IPS-20b (cell line): Measurements from ENCODE around the gene HLCS.

Experiments used
- H3K27ac ChIP-seq: one replicate; pipeline ENCODE4 v1.5.1; 2013; ENCODE audit warnings: low read length
- H3K27me3 ChIP-seq: 2 replicates; pipeline ENCODE4 v1.6.1; 2013; ENCODE audit warnings: mild to moderate bottlenecking, low read length, inconsistent platforms; ENCODE audit not compliant: insufficient read depth
- H3K36me3 ChIP-seq: 2 replicates; pipeline ENCODE4 v1.6.1; 2013; ENCODE audit warnings: low read depth, mild to moderate bottlenecking, inconsistent platforms, low read length, moderate library complexity; ENCODE audit not compliant: insufficient read depth
- H3K4me1 ChIP-seq: 2 replicates; pipeline ENCODE4 v1.6.1; 2013; ENCODE audit warnings: mild to moderate bottlenecking, control low read depth, inconsistent platforms, low read length, moderate library complexity; ENCODE audit not compliant: insufficient read depth
- H3K4me3 ChIP-seq: 2 replicates; pipeline ENCODE4 v1.5.1; 2013; ENCODE audit warnings: mild to moderate bottlenecking, low read length, inconsistent platforms
- H3K9ac ChIP-seq: 2 replicates; pipeline ENCODE4 v1.6.1; 2013; ENCODE audit warnings: low read depth, mild to moderate bottlenecking, inconsistent platforms, low read length, moderate library complexity
- H3K9me3 ChIP-seq: 2 replicates; pipeline ENCODE4 v1.6.1; 2013; ENCODE audit warnings: mild to moderate bottlenecking, low read depth, low read length, inconsistent platforms; ENCODE audit not compliant: insufficient read depth

The HLCS gene

DNA sequence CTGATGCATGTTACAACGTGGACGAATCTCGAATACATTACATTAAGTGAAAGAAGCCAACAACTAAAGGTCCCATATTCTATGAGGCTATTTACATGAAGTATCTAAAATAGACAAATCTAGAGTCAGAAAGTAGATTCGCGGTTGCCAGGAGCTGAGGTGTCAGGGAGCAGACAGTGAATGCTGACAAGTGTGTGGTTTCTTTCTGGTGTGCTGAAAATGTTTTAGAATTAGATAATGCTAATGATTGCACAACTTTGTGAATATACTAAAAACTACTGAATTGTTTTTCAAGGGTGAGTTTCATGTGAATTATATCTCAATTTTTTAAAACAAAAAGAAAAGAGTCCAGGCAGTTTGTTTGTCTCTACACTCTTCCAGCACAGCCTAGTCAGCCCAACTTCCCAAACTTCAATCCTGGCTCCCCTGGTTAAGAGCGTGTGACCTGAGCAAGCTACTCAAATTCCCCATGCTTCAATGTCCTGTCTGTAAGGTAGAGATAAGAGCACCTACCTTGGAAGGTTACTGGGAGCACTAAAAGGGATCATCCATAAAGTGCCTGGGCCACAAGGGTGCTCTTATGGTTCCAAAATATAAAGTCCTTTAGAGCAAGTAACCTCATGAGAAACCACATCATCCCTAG lies 20.9 kb downstream of the HLCS start:
- H3K4me1 ChIP-seq: peaks cover 12% of the 10 kb centered on the region
- no peak overlapping the region for H3K9ac ChIP-seq
- H3K4me3 ChIP-seq: no peak overlapping the region
- no peaks in the 10 kb centered on the region for H3K36me3 ChIP-seq
- H3K27ac ChIP-seq: no peak overlapping the region
- H3K27me3 ChIP-seq: peaks cover 12% of the 10 kb centered on the region; the same call in 1 of the 2 replicates
- no peaks in the 10 kb centered on the region for H3K9me3 ChIP-seq

DNA sequence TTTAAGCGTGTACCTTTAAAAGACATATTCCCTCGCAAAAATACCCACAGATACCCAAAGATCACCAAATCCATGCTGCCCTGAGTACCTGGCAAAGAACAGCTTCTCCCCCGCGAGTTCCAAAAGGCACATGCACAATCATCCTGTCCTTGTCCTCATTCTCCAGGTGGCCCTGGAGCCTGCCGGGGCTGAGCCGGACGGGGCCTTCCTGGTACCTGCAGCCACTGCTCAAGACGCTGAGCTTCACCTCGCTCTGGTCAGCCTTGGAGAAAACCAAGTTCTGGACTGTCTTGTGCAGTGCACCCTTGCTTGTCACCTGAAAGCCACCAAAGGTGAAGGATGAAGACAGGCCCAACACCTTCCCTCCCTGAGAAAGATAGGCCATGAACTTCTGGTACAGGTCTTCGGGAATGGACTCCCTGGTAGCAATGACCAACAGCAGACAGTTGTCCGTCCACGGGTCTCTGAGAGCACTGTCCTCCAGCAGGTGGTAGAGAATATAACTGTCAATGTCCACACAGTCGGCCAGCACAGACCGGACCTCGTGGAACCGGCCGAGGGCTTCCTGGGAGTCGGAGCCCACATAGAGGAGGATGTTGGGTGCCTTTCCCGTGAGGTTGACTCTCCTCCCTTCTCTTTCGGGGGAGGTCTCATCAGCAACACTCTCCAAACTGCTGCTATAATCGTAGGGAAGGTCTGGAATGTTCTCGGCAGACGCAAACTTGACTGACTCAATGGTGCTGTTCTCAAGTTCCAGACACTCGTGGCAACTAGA lies 29.9 kb downstream of the HLCS start:
- H3K9me3 ChIP-seq: no peaks in the 10 kb centered on the region
- peaks cover 8% of the 10 kb centered on the region; the same call in 1 of the 2 replicates for H3K36me3 ChIP-seq
- H3K27ac ChIP-seq: no peak overlapping the region
- peaks cover 3% of the 10 kb centered on the region for H3K4me1 ChIP-seq
- H3K9ac ChIP-seq: no peak overlapping the region
- H3K4me3 ChIP-seq: no peak overlapping the region
- H3K27me3 ChIP-seq: no peaks in the 10 kb centered on the region

DNA sequence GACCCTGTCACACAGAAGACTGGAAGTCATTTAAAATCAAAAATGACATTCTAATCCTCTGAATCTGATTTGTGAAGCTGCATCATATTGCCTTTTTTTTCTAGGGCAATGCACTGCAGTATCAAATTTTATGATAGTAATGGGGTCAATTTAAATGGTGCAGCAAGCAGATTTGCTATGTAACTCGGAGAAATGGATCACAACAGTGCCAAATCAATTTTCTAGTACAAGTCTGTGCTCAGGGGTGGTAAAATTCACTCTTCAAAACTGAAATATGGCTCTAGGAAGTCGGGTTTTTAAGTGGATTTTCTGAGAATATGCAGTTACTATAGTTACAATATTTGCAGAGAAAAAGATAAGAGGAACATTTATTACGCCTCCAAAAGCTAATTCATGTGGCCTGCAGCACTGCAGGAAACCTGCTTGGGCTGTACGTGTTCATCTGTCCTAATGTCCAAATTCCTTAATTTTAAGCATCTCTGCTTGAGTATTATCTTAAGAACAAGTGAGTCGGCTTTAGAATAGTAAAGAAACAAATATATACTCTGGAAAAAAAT lies 31.5 kb downstream of the HLCS start:
- Histone ChIP-seq H3K4me3 (no peak overlapping the region), H3K4me1 (peaks cover 3% of the 10 kb centered on the region), H3K27me3 (no peaks in the 10 kb centered on the region), H3K27ac (no peak overlapping the region), H3K9me3 (no peaks in the 10 kb centered on the region), H3K9ac (no peak overlapping the region), H3K36me3 (peaks cover 8% of the 10 kb centered on the region; the same call in 1 of the 2 replicates)

DNA sequence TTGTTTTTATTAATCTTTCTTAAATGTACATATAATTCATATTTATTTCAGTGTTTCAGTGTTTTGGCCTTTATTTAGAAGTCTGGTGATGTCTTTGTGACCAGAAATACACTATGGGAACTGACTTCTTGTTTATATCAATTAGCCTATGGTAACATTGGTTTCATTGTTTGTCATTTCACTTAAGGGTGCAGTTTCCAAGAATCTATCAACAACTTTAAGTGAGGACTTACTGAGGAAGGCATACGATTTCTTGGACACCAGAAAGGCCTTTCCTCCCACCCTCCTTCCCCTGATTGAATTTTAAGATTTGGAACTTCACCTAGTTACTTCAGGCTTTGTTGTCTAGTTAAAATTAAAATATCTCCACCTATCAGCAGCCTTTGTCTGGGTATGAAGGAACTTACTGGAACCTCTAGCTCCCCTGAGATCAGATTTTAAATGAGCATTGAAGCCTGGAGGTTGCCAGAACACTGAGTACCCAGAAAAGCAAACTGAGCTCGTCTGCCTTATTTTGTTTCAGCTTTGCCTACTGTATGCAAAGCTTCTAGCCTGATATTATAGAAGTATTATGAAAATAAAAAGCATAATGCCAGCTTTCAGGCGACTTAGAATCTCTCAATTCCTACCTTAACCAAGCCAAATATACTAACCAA lies 34.2 kb downstream of the HLCS start:
- Histone ChIP-seq H3K36me3 (peaks cover 8% of the 10 kb centered on the region; the same call in 1 of the 2 replicates), H3K27me3 (no peaks in the 10 kb centered on the region), H3K9me3 (no peaks in the 10 kb centered on the region), H3K27ac (no peak overlapping the region), H3K4me1 (no peaks in the 10 kb centered on the region), H3K4me3 (no peak overlapping the region), H3K9ac (no peak overlapping the region)

DNA sequence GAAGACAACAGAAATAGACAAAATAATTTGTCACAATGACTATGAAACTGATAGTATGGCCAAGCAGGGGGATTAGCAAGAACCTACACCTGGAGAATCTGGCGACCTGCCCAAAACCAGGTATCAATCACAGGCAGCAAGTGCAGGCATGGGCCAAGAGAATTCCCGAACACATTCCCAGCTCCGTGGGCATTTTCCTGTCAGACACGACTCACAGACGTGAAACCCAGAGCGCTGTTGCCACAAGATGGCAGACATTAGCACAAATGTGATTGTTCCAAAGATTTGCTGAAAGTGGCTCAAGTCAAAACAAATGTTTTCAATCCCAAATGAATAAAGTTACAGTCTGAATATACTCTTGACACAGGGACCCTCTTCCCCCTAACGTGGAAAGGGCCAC lies 36.8 kb downstream of the HLCS start:
- no peak overlapping the region for H3K9ac ChIP-seq
- H3K4me3 ChIP-seq: no peak overlapping the region
- no peak overlapping the region for H3K27ac ChIP-seq
- no peaks in the 10 kb centered on the region for H3K27me3 ChIP-seq
- no peaks in the 10 kb centered on the region for H3K4me1 ChIP-seq
- H3K9me3 ChIP-seq: no peaks in the 10 kb centered on the region
- no peaks in the 10 kb centered on the region for H3K36me3 ChIP-seq

DNA sequence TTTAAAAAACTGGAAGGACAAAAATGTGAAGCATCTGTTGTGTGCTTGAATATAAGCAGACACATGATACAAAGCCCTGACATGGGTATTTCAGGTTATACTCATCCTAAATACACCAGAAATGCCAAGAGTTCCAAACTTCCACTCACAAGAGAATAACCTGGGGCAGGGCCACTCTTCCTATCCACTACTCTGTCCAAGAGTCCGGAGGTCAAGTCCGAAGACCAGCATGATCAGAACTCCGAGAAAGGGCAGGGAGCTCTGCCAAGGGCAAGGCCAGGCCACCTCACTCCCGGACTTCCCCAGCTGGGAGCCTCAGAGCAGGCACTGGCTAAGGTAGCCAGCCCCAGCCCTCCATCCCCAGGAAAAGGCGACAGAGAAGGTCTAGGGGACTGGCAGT lies 37.5 kb downstream of the HLCS start:
- Histone ChIP-seq H3K36me3 (no peaks in the 10 kb centered on the region), H3K9ac (no peak overlapping the region), H3K4me3 (no peak overlapping the region), H3K4me1 (no peaks in the 10 kb centered on the region), H3K27me3 (no peaks in the 10 kb centered on the region), H3K9me3 (no peaks in the 10 kb centered on the region), H3K27ac (no peak overlapping the region)

DNA sequence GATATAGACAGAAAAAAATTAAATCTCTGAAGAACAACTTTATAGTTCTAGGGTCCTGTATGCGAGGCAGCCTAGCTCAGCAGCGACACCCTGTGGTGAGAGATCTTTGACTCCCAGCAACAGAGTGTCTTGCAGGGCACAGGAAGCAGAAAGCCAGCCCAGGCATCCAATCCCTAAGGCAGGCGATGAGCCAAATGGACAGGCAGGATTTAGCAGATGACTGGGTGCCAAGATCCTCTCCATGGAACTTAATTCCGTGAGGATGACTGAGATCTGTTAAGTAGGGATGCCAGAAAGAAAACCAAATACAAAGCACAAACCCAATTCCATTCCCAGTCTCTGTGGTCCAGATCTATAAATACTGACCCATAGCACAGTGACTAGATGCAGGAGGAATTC lies 38.8 kb downstream of the HLCS start:
- Histone ChIP-seq H3K36me3 (no peaks in the 10 kb centered on the region), H3K4me3 (no peak overlapping the region), H3K27ac (no peak overlapping the region), H3K9me3 (no peaks in the 10 kb centered on the region), H3K9ac (no peak overlapping the region), H3K27me3 (no peaks in the 10 kb centered on the region), H3K4me1 (no peaks in the 10 kb centered on the region)

DNA sequence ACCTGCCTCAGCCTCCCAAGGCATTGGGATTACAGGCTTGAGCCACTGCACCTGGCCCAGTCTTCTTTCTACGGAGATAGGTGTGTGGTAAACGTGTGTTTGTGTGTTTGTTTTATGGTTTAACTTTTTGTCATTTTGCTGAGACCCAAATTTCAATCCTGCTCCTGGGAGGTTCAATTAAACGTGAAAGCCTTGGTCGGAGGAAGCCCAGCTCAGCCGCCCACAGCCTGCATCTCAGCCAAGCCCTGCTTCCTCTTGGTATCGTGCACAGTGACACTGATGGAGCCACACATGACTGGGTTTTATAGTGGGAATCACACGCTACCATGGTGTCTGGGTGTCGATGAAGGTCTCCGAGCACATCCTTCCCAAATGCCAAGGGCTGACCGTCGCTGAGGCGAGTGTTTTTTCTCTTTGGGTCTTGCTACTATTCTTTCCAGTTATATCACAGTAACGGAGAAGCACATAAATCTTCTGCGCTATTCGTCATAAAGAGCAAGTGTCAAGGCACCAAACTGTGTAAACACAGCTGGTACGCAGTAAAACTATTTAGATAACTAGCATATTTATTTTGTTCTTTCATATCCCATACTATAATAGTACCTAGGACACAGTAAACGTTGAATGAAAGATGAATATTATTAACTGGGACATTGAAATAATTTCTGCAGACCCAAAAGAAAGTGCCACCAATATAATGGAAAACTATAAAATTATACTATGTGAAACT lies 39.3 kb downstream of the HLCS start:
- no peak overlapping the region for H3K4me3 ChIP-seq
- H3K27ac ChIP-seq: no peak overlapping the region

DNA sequence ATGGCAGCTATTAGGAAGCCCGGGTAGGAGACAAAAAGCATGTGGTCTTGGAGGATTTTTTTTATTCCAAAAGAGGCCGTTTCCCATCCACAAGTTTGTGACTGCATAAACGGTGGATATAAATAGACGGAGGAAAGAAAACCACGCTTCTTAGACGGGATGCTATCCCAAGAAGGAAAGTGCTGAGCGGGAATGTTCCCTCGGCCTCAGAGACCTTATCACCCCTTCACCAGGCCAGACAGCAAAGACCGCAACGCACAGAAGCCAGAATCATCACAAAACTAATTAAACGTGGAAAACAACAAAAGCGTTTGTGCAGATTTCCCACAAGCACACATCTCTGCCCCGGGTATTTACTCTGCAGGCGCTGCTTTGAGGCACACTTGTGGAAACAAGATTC lies 43.2 kb downstream of the HLCS start:
- no peaks in the 10 kb centered on the region for H3K36me3 ChIP-seq
- H3K4me1 ChIP-seq: no peaks in the 10 kb centered on the region
- H3K27ac ChIP-seq: no peak overlapping the region
- H3K9me3 ChIP-seq: no peaks in the 10 kb centered on the region
- H3K4me3 ChIP-seq: no peak overlapping the region
- H3K9ac ChIP-seq: no peak overlapping the region
- no peaks in the 10 kb centered on the region for H3K27me3 ChIP-seq

More for the DNA sequence above, 39.3 kb downstream of the HLCS start:
- Histone ChIP-seq H3K27me3 (no peaks in the 10 kb centered on the region), H3K9me3 (no peaks in the 10 kb centered on the region), H3K36me3 (no peaks in the 10 kb centered on the region), H3K4me1 (no peaks in the 10 kb centered on the region), H3K9ac (no peak overlapping the region)

DNA sequence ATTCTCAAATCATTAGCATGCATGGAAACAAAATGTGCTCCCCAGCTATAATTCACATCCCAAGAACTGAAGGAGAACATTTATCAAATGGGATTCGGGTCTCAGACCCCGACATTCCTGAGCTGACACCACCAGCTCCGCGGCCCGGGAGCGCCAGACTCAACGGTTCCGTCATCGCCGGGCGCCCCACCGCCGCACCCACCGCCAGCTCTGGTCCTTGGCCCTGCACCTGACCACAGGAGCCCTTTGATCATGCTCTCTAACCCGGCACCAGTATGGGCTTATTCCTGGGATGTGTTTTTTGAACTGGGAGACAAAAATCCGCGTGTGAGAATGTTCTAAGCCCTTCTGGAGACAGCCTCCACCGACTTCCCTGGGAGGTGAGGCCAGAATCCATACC lies 43.6 kb downstream of the HLCS start:
- no peaks in the 10 kb centered on the region for H3K27me3 ChIP-seq
- no peaks in the 10 kb centered on the region for H3K9me3 ChIP-seq
- no peaks in the 10 kb centered on the region for H3K36me3 ChIP-seq
- no peak overlapping the region for H3K4me3 ChIP-seq
- no peak overlapping the region for H3K27ac ChIP-seq
- peaks cover 2% of the 10 kb centered on the region; the same call in 1 of the 2 replicates for H3K4me1 ChIP-seq
- H3K9ac ChIP-seq: no peak overlapping the region

DNA sequence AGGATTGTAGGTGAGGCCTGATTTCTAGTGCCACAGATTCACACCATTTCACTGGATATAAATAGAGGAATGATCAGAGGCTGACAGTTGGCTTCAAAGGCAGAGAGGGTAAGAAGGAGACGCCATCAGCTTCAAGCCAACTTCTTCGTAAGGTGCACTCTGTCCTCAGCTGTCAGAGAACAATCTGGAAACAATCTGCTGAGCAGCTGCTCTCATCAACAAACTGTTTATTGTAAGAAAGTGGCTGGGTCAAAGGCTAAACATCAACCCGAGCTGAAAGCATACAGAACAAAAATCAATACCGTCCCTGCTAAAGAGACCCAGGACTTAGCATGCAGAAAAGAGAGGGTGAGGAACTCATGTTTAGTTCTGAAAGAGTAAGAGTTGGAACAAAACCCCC lies 48.2 kb downstream of the HLCS start:
- Histone ChIP-seq H3K4me1 (peaks cover 21% of the 10 kb centered on the region; the same call in 1 of the 2 replicates), H3K27me3 (no peaks in the 10 kb centered on the region), H3K9ac (no peak overlapping the region), H3K4me3 (no peak overlapping the region), H3K27ac (no peak overlapping the region), H3K9me3 (no peaks in the 10 kb centered on the region), H3K36me3 (no peaks in the 10 kb centered on the region)
